Esophagus muscularis mucosa (tissue), 3 donors: Measurements from ENCODE around the gene FALEC.

Experiments
- POLR2A ChIP-seq: fragments of 450-650 bp; IDR thresholded peaks from one replicate; pipeline ENCODE4 v1.6.1; 2017; ENCODE audit warnings: antibody characterized with exemption, moderate library complexity, mild to moderate bottlenecking, low read depth
- POLR2AphosphoS5 ChIP-seq, 2 donors: sonication (generic); formaldehyde crosslinking; IDR thresholded peaks; one replicate each; pipeline ENCODE4 v1.6.1; 2017; ENCODE audit warnings: antibody characterized with exemption in 2 of 2
- TF ChIP-seq, protein P1 (sequence below), 3 experiments: fragments of 200-600 bp in 2 of 3; fragments of 450-650 bp in 1 of 3; sonication (generic) in 2 of 3; IDR thresholded peaks; one replicate each; pipeline ENCODE4 v1.5.1; 2017 to 2019; ENCODE audit warnings: antibody characterized with exemption in 3 of 3, mild to moderate bottlenecking in 2 of 3, moderate library complexity in 1 of 3

DNA sequence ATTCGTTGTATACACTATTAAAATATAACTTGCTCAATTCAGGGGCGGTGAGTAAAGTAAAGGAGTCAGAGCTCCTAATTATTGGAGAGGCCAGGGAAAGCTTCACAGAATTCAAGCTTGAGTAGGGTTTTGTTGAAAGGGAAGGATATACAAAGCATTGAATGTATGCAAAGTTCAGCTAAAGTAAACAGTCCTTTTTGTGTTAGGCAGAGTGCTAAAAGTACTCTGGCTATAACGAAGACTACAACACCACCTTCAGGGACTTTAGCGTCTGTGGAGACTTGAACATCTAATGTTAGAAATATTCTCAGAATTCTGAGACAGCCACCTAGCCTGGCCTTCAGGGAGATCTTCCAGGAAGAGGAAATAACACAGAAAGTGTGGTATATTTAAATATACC, 1.1 kb downstream of the FALEC start:
- TF ChIP-seq, protein P1, sequence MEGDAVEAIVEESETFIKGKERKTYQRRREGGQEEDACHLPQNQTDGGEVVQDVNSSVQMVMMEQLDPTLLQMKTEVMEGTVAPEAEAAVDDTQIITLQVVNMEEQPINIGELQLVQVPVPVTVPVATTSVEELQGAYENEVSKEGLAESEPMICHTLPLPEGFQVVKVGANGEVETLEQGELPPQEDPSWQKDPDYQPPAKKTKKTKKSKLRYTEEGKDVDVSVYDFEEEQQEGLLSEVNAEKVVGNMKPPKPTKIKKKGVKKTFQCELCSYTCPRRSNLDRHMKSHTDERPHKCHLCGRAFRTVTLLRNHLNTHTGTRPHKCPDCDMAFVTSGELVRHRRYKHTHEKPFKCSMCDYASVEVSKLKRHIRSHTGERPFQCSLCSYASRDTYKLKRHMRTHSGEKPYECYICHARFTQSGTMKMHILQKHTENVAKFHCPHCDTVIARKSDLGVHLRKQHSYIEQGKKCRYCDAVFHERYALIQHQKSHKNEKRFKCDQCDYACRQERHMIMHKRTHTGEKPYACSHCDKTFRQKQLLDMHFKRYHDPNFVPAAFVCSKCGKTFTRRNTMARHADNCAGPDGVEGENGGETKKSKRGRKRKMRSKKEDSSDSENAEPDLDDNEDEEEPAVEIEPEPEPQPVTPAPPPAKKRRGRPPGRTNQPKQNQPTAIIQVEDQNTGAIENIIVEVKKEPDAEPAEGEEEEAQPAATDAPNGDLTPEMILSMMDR (IDR thresholded peaks at IDR 0.05), result peak in 2 of 3 experiments; percentile 12 to 36
- no peak for TF ChIP-seq POLR2AphosphoS5 (IDR thresholded peaks at IDR 0.05)
- no peak for TF ChIP-seq POLR2A
